ENCODE measurements around the gene KRT36.

KRT36 gene

GRCh38 chr17:41444640-41445039 is 45.1 kb downstream of the KRT36 start:
- TF ChIP-seq EZH2phosphoT487 (IDR thresholded peaks at IDR 0.05; ENCODE audit: borderline replicate concordance) (no peak), CTCF (conservative IDR thresholded peaks at IDR 0.05; ENCODE audit: low read length) (no peak)
- H3K4me2 ChIP-seq (ENCODE audit: low read depth, low read length, poor library complexity, severe bottlenecking) = no peak overlapping the region
- no peak overlapping the region for H2AFZ ChIP-seq (ENCODE audit: low read length)
- no peaks in the 10 kb centered on the region for H3K36me3 ChIP-seq (ENCODE audit: insufficient read depth, low read length)
- peaks cover 12% of the 10 kb centered on the region for H3K27me3 ChIP-seq (ENCODE audit: insufficient read depth, low read length, poor library complexity, severe bottlenecking)
- H3K9ac ChIP-seq (ENCODE audit: low read depth, low read length, poor library complexity, severe bottlenecking) = no peak overlapping the region
- H3K9me3 ChIP-seq (ENCODE audit: insufficient read depth, low read depth, low read length) = no peaks in the 10 kb centered on the region
- H4K20me1 ChIP-seq (ENCODE audit: insufficient read depth, low read length, poor library complexity, severe bottlenecking) = no peaks in the 10 kb centered on the region
- no peaks in the 10 kb centered on the region for H3F3A ChIP-seq (ENCODE audit: low read depth)
- H3K4me3 ChIP-seq (ENCODE audit: low read length, poor library complexity, severe bottlenecking) = no peak overlapping the region
- H3K79me2 ChIP-seq (ENCODE audit: insufficient read depth, low read length) = no peaks in the 10 kb centered on the region
- H3K4me1 ChIP-seq (ENCODE audit: insufficient read depth, low read length, poor library complexity, severe bottlenecking) = no peaks in the 10 kb centered on the region
- H3K9me2 ChIP-seq (replicated peaks; ENCODE audit: low read depth, low read length) = no peaks in the 10 kb centered on the region

DNA sequence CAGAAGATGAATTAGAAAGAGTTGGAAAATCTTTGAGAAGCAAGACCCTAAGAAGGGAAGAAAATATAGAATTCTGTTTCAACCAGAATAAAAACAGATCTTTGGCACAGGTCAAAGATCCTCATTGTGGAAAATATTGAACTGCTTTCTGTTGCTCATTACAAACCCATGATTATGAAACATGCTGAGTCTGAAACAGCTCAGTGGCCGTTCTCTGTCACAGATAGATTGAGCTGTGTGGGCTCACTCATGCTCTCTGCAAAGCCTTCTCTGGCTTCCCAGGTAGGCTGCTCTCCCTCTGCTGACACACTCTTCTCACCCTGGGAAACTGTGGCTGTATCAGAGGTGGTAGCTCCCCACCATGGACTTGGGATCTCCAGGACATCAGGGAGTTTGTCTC is 45.5 kb downstream of the KRT36 start:
- H3K27me3 ChIP-seq (ENCODE audit: insufficient read depth, low read length, poor library complexity, severe bottlenecking) = peaks cover 12% of the 10 kb centered on the region
- no peak overlapping the region for H2AFZ ChIP-seq (ENCODE audit: low read length)
- no peak for TF ChIP-seq CTCF (conservative IDR thresholded peaks at IDR 0.05; ENCODE audit: low read length)
- TF ChIP-seq EZH2phosphoT487 (IDR thresholded peaks at IDR 0.05; ENCODE audit: borderline replicate concordance) = no peak

GRCh38 chr17:41442739-41443138 is 47.0 kb downstream of the KRT36 start:
- Histone ChIP-seq H3K79me2 (ENCODE audit: insufficient read depth, low read length) (no peaks in the 10 kb centered on the region), H3K36me3 (ENCODE audit: insufficient read depth, low read length) (no peaks in the 10 kb centered on the region), H3K4me3 (ENCODE audit: low read length, poor library complexity, severe bottlenecking) (no peak overlapping the region), H3K9ac (ENCODE audit: low read depth, low read length, poor library complexity, severe bottlenecking) (no peak overlapping the region), H4K20me1 (ENCODE audit: insufficient read depth, low read length, poor library complexity, severe bottlenecking) (no peaks in the 10 kb centered on the region), H2AFZ (ENCODE audit: low read length) (no peak overlapping the region), H3K27me3 (ENCODE audit: insufficient read depth, low read length, poor library complexity, severe bottlenecking) (peaks cover 12% of the 10 kb centered on the region), H3K9me3 (ENCODE audit: insufficient read depth, low read depth, low read length) (no peaks in the 10 kb centered on the region), H3K9me2 (replicated peaks; ENCODE audit: low read depth, low read length) (no peaks in the 10 kb centered on the region), H3F3A (ENCODE audit: low read depth) (no peaks in the 10 kb centered on the region), H3K4me2 (ENCODE audit: low read depth, low read length, poor library complexity, severe bottlenecking) (no peak overlapping the region), H3K4me1 (ENCODE audit: insufficient read depth, low read length, poor library complexity, severe bottlenecking) (no peaks in the 10 kb centered on the region)
- TF ChIP-seq CTCF (conservative IDR thresholded peaks at IDR 0.05; ENCODE audit: low read length) (no peak), EZH2phosphoT487 (IDR thresholded peaks at IDR 0.05; ENCODE audit: borderline replicate concordance) (no peak)

More for the DNA sequence above, 45.5 kb downstream of the KRT36 start:
- H3K36me3 ChIP-seq (ENCODE audit: insufficient read depth, low read length) = no peaks in the 10 kb centered on the region
- H3K9me3 ChIP-seq (ENCODE audit: insufficient read depth, low read depth, low read length) = no peaks in the 10 kb centered on the region
- H3K79me2 ChIP-seq (ENCODE audit: insufficient read depth, low read length) = no peaks in the 10 kb centered on the region
- H3K9ac ChIP-seq (ENCODE audit: low read depth, low read length, poor library complexity, severe bottlenecking) = no peak overlapping the region
- H4K20me1 ChIP-seq (ENCODE audit: insufficient read depth, low read length, poor library complexity, severe bottlenecking) = no peaks in the 10 kb centered on the region
- H3F3A ChIP-seq (ENCODE audit: low read depth) = no peaks in the 10 kb centered on the region
- H3K4me3 ChIP-seq (ENCODE audit: low read length, poor library complexity, severe bottlenecking) = no peak overlapping the region
- H3K4me2 ChIP-seq (ENCODE audit: low read depth, low read length, poor library complexity, severe bottlenecking) = no peak overlapping the region
- H3K9me2 ChIP-seq (replicated peaks; ENCODE audit: low read depth, low read length) = no peaks in the 10 kb centered on the region
- no peaks in the 10 kb centered on the region for H3K4me1 ChIP-seq (ENCODE audit: insufficient read depth, low read length, poor library complexity, severe bottlenecking)

Measured in Loucy (cell line).